ENCODE results near the gene NPAS2.

NPAS2 gene

GRCh38 chr2:100910111-100910510 is 90.2 kb downstream of the NPAS2 start:
- no peak for TF ChIP-seq CTCF (conservative IDR thresholded peaks at IDR 0.05; ENCODE audit: low read depth, low read length)
- H3K4me3 ChIP-seq (ENCODE audit: low read length), result no peak overlapping the region
- no peak for DNase-seq (ENCODE audit: low read depth)

GRCh38 chr2:100919316-100919715 is 99.4 kb downstream of the NPAS2 start:
- DNase-seq (ENCODE audit: low read depth), result no peak
- no peak overlapping the region for H3K4me3 ChIP-seq (ENCODE audit: low read length)
- TF ChIP-seq CTCF (conservative IDR thresholded peaks at IDR 0.05; ENCODE audit: low read depth, low read length), result peak; percentile 61

GRCh38 chr2:100921685-100922161 is 101.8 kb downstream of the NPAS2 start:
- no peak for DNase-seq (ENCODE audit: low read depth)
- no peak for TF ChIP-seq CTCF (conservative IDR thresholded peaks at IDR 0.05; ENCODE audit: low read depth, low read length)

GRCh38 chr2:100923461-100924060 is 103.6 kb downstream of the NPAS2 start:
- no peak overlapping the region for H3K4me3 ChIP-seq (ENCODE audit: low read length)
- no peak for TF ChIP-seq CTCF (conservative IDR thresholded peaks at IDR 0.05; ENCODE audit: low read depth, low read length)
- no peak for DNase-seq (ENCODE audit: low read depth)

More at GRCh38 chr2:100921685-100922161, 101.8 kb downstream of the NPAS2 start:
- H3K4me3 ChIP-seq (ENCODE audit: low read length), result no peak overlapping the region

- H3K4me3 ChIP-seq (ENCODE audit: low read length), result no peak overlapping the region
- TF ChIP-seq CTCF (conservative IDR thresholded peaks at IDR 0.05; ENCODE audit: low read depth, low read length), result no peak
- no peak for DNase-seq (ENCODE audit: low read depth)
Measured at GRCh38 chr2:100924122-100924519, 104.2 kb downstream of the NPAS2 start.

- TF ChIP-seq CTCF (conservative IDR thresholded peaks at IDR 0.05; ENCODE audit: low read depth, low read length), result no peak
- DNase-seq (ENCODE audit: low read depth), result peak; percentile 68
- H3K4me3 ChIP-seq (ENCODE audit: low read length), result peak overlapping the region; percentile 14
Measured at GRCh38 chr2:100924520-100925451, 104.8 kb downstream of the NPAS2 start.

Data from retinal pigment epithelial cell (primary cell).